SK-N-SH (cell line): ENCODE data around the gene OR6T1. TPM values are rescaled to one million over a fixed set of nuclear protein-coding genes. Genes with fewer than 3 reads are reported as not detected.

Experiments
- CTCF ChIA-PET: fragments of 300-600, 350-600 bp; formaldehyde crosslinking; extraction: SDS; loops from one replicate; lab custom pipeline; 2021; lab: Yijun Ruan, JAX
- POLR2A ChIA-PET: fragments of 350-600 bp; sonication (Branson Sonifier 250); formaldehyde crosslinking; extraction: SDS; loops from one replicate; lab custom pipeline; 2020; ENCODE audit warnings: antibody characterized with exemption, inconsistent platforms; lab: Yijun Ruan, JAX
- DNase-seq: peaks from one replicate; pipeline ENCODE4 v3.0.0; 2012
- H2AFZ ChIP-seq: fragments of 200-600 bp; sonication (generic); 2 replicates; pipeline ENCODE4 v1.8.1; 2016; ENCODE audit warnings: antibody characterized with exemption, mild to moderate bottlenecking, low read depth
- H3F3A ChIP-seq: fragments of 200-600 bp; sonication (generic); replicated peaks from 2 replicates; pipeline ENCODE3; 2016; ENCODE audit warnings: antibody characterized with exemption, mild to moderate bottlenecking; ENCODE audit not compliant: insufficient read depth
- H3K27ac ChIP-seq, 2 experiments: fragments of 200-500 bp in 1 of 2; fragments of 200-600 bp in 1 of 2; sonication (Bioruptor generic) in 1 of 2; sonication (generic), shearing (Covaris generic) in 1 of 2; 2 replicates each; pipeline versions ENCODE4 v1.5.1 to v1.6.1; 2014 to 2016; ENCODE audit warnings: low read depth in 2 of 2, inconsistent platforms in 1 of 2, low read length in 1 of 2, mild to moderate bottlenecking in 1 of 2, mixed read lengths in 1 of 2
- H3K27me3 ChIP-seq: fragments of 200-600 bp; sonication (generic), shearing (Covaris generic); 2 replicates; pipeline ENCODE4 v1.6.1; 2016; ENCODE audit warnings: mixed run types; ENCODE audit not compliant: insufficient read depth
- H3K36me3 ChIP-seq, 2 experiments: fragments of 200-500 bp in 1 of 2; fragments of 200-600 bp in 1 of 2; sonication (Bioruptor generic) in 1 of 2; sonication (generic) in 1 of 2; replicated peaks in 1 of 2; 2 replicates each; pipeline versions ENCODE3 to v1.5.1; 2014 to 2016; ENCODE audit warnings: low read length in 1 of 2, mild to moderate bottlenecking in 1 of 2; ENCODE audit not compliant: insufficient read depth in 2 of 2, control insufficient read depth in 1 of 2
- H3K4me1 ChIP-seq, 2 experiments: fragments of 200-500 bp in 1 of 2; fragments of 200-600 bp in 1 of 2; sonication (Bioruptor generic) in 1 of 2; sonication (generic), shearing (Covaris generic) in 1 of 2; 2 replicates each; pipeline versions ENCODE4 v1.5.1 to v1.6.1; 2014 to 2016; ENCODE audit warnings: low read depth in 1 of 2, low read length in 1 of 2, mixed run types in 1 of 2; ENCODE audit not compliant: insufficient read depth in 2 of 2, control insufficient read depth in 1 of 2
- H3K4me2 ChIP-seq: fragments of 200-600 bp; sonication (generic), shearing (Covaris generic); 2 replicates; pipeline ENCODE4 v1.6.1; 2017; ENCODE audit warnings: mixed run types
- H3K4me3 ChIP-seq, 2 experiments: fragments of 200-500 bp in 1 of 2; fragments of 200-600 bp in 1 of 2; sonication (Bioruptor generic) in 1 of 2; sonication (generic), shearing (Covaris generic) in 1 of 2; 2 replicates each; pipeline versions ENCODE4 v1.5.1 to v1.8.1; 2014 to 2016; ENCODE audit warnings: low read depth in 2 of 2, inconsistent platforms in 1 of 2, low read length in 1 of 2, mild to moderate bottlenecking in 1 of 2, mixed read lengths in 1 of 2, moderate library complexity in 1 of 2
- H3K79me2 ChIP-seq: fragments of 200-600 bp; sonication (generic); 2 replicates; pipeline ENCODE4 v1.8.1; 2017; ENCODE audit warnings: mild to moderate bottlenecking; ENCODE audit not compliant: insufficient read depth
- H3K9ac ChIP-seq: fragments of 200-600 bp; sonication (generic); 2 replicates; pipeline ENCODE4 v1.6.1; 2017; ENCODE audit warnings: mixed run types
- H3K9me2 ChIP-seq: fragments of 200-600 bp; sonication (generic); 2 replicates; pipeline ENCODE4 v1.6.1; 2017; ENCODE audit warnings: mixed run types
- H3K9me3 ChIP-seq: fragments of 200-600 bp; sonication (generic); 2 replicates; pipeline ENCODE4 v1.6.1; 2017; ENCODE audit warnings: mixed run types, mild to moderate bottlenecking, moderate library complexity
- H4K20me1 ChIP-seq: fragments of 200-600 bp; sonication (generic); 2 replicates; pipeline ENCODE4 v1.6.1; 2017; ENCODE audit warnings: mild to moderate bottlenecking, mixed run types; ENCODE audit not compliant: insufficient read depth
- CHD2 ChIP-seq: fragments of 150-350 bp; IDR thresholded peaks from 2 replicates; pipeline ENCODE4 v1.6.1; 2018; ENCODE audit warnings: low read length; ENCODE audit not compliant: partially characterized antibody
- EZH2phosphoT487 ChIP-seq: fragments of 200-600 bp; sonication (generic); IDR thresholded peaks from 2 replicates; pipeline ENCODE4 v1.6.1; 2017; ENCODE audit warnings: low read depth, mixed run types, mild to moderate bottlenecking, antibody characterized with exemption, moderate library complexity, borderline replicate concordance
- FOXJ3 ChIP-seq: sonication (generic); formaldehyde crosslinking; IDR thresholded peaks from 2 replicates; pipeline ENCODE4 v1.5.1; 2020; ENCODE audit warnings: mild to moderate bottlenecking, missing genetic modification reagents
- GABPA ChIP-seq: IDR thresholded peaks from 2 replicates; pipeline ENCODE4 v1.4.0; 2012; ENCODE audit warnings: low read depth, mild to moderate bottlenecking
- JUND ChIP-seq: IDR thresholded peaks from 2 replicates; pipeline ENCODE4 v1.4.0; 2012
- MEF2A ChIP-seq: IDR thresholded peaks from 2 replicates; pipeline ENCODE4 v1.4.0; 2012; ENCODE audit warnings: low read depth, borderline replicate concordance
- NFIC ChIP-seq: IDR thresholded peaks from 2 replicates; pipeline ENCODE4 v1.4.0; 2012; ENCODE audit warnings: borderline replicate concordance
- NRF1 ChIP-seq: IDR thresholded peaks from 2 replicates; pipeline ENCODE4 v1.6.1; 2012; ENCODE audit warnings: low read depth, mild to moderate bottlenecking, low read length
- POLR2AphosphoS5 ChIP-seq: IDR thresholded peaks from 2 replicates; pipeline ENCODE4 v1.6.1; 2012; ENCODE audit warnings: low read depth, low read length
- RFX5 ChIP-seq: IDR thresholded peaks from 2 replicates; pipeline ENCODE4 v1.6.1; 2012; ENCODE audit warnings: mild to moderate bottlenecking, improper control_type of control experiment, low read length
- RXRA ChIP-seq: IDR thresholded peaks from 2 replicates; pipeline ENCODE4 v1.4.0; 2012; ENCODE audit warnings: low read depth, mild to moderate bottlenecking, borderline replicate concordance
- TCF12 ChIP-seq: IDR thresholded peaks from 2 replicates; pipeline ENCODE4 v1.4.0; 2012
- YY1 ChIP-seq: IDR thresholded peaks from 2 replicates; pipeline ENCODE4 v1.4.0; 2012; ENCODE audit warnings: low read depth, mild to moderate bottlenecking
- WGBS: methylation state at CpG from one replicate; pipeline ENCODE4 v1.1.6; 2017; ENCODE audit warnings: low lambda C conversion rate; 5-methylcytosine and 5-hydroxymethylcytosine counted together
- polyA plus RNA-seq, 3 experiments: library from polyadenylated mRNA; depleted of rRNA; stranded (reverse); fragments of >200 nt; gene quantifications; 2 replicates each; pipeline ENCODE4 v1.2.3, GENCODE V29; 2012
- TF ChIP-seq, protein P1 (sequence below): IDR thresholded peaks from 2 replicates; pipeline ENCODE4 v1.4.0; 2012; ENCODE audit warnings: low read depth
- TF ChIP-seq, protein P2 (sequence below): IDR thresholded peaks from 2 replicates; pipeline ENCODE4 v1.4.0; 2012; ENCODE audit warnings: low read depth, borderline replicate concordance
- TF ChIP-seq, protein P3 (sequence below): fragments of 200-600 bp; sonication (generic); IDR thresholded peaks from 2 replicates; pipeline ENCODE4 v1.6.1; 2017; ENCODE audit warnings: antibody characterized with exemption, mild to moderate bottlenecking, moderate library complexity

The OR6T1 gene, protein sequence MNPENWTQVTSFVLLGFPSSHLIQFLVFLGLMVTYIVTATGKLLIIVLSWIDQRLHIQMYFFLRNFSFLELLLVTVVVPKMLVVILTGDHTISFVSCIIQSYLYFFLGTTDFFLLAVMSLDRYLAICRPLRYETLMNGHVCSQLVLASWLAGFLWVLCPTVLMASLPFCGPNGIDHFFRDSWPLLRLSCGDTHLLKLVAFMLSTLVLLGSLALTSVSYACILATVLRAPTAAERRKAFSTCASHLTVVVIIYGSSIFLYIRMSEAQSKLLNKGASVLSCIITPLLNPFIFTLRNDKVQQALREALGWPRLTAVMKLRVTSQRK
- not detected in 2 replicates for polyA plus RNA-seq (2012; rRNA removed)
- polyA plus RNA-seq (2012; cell fraction: cytosol; rRNA removed) = not detected in 2 replicates
- not detected in 2 replicates for polyA plus RNA-seq (2012; cell fraction: nucleus; rRNA removed)

DNA sequence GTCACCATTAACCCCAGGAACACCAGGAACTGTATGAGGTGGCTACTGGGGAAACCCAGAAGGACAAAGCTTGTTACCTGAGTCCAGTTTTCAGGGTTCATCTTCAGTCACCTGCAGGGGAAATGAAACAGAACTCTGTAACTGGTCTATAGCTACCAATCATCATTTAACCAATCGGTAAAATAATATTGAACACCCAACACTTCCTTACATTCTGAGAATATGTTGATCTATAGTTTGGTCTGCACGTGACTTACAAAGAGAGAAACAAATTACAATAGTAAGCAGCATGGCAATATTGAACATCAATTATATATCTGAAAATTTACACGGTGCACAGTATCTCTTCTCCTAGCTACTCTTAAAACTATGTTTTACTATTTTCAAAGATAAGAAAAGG lies at the start of gene OR6T1:
Gene OR6T1 (minus strand): TSS at position 101 of the 400 bp plus-strand sequence. CDS start 0 bp downstream, at position 101.
- no peaks in the 10 kb centered on the region for H3K79me2 ChIP-seq
- WGBS = 33% methylated on average over 3 of the region's 3 CpGs
- H4K20me1 ChIP-seq = no peaks in the 10 kb centered on the region
- H3K4me2 ChIP-seq = no peak within 1 kb of the TSS
- H3K36me3 ChIP-seq = no peaks in the 10 kb centered on the region
- no peaks in the 10 kb centered on the region for H3K9me3 ChIP-seq
- no peak within 1 kb of the TSS for H3K4me3 ChIP-seq
- no peaks in the 10 kb centered on the region for H3F3A ChIP-seq
- TF ChIP-seq TCF12 (no peak), CHD2 (no peak), NRF1 (no peak), RXRA (no peak), FOXJ3 (CRISPR knock-in tag) (no peak), POLR2AphosphoS5 (no peak), EZH2phosphoT487 (no peak), NFIC (no peak)
- TF ChIP-seq, protein P1, sequence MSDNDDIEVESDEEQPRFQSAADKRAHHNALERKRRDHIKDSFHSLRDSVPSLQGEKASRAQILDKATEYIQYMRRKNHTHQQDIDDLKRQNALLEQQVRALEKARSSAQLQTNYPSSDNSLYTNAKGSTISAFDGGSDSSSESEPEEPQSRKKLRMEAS = no peak
- no peak within 1 kb of the TSS for H2AFZ ChIP-seq
- no peak for DNase-seq
- ChIA-PET CTCF (interaction anchor here (1.5 kb wide), 1 partner anchor 13 kb away, joined by 3 read pairs; no protein-coding TSS in a partner anchor), POLR2A (no interaction called here)
- no peaks in the 10 kb centered on the region; the same call in 1 of the 2 replicates for H3K27me3 ChIP-seq
- no peak within 1 kb of the TSS for H3K27ac ChIP-seq
- no peaks in the 10 kb centered on the region for H3K4me1 ChIP-seq
- no peak within 1 kb of the TSS for H3K9ac ChIP-seq
- no peaks in the 10 kb centered on the region for H3K9me2 ChIP-seq

DNA sequence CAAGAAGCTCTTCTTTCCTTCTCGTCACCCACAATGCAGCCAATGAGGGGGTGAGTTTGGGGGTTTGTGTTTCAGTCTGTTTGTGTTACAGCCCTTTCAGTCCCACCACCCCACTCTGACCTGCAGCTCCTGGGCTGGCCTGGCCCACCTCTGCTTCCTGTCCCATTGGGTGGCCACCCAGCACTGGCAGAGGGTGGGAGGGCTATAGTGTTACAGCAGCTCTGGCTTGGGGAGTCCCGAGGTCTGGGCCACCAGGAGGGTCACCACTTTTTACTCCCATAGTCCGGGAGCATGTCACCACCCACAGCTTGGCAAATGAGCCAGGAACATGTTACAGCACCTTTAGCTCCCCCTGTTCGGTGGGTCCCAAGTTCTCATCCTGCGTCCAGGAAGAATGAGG lies 35.7 kb upstream of the OR6T1 start:
- Histone ChIP-seq H3K9me3 (no peaks in the 10 kb centered on the region; the same call in 1 of the 2 replicates), H3F3A (peaks cover 4% of the 10 kb centered on the region), H4K20me1 (no peaks in the 10 kb centered on the region), H3K79me2 (no peaks in the 10 kb centered on the region), H3K4me1 (no peaks in the 10 kb centered on the region), H3K36me3 (no peaks in the 10 kb centered on the region), H3K27ac (no peak overlapping the region), H3K9ac (no peak overlapping the region), H2AFZ (no peak overlapping the region), H3K4me3 (no peak overlapping the region), H3K9me2 (no peaks in the 10 kb centered on the region), H3K4me2 (no peak overlapping the region), H3K27me3 (no peaks in the 10 kb centered on the region; the same call in 1 of the 2 replicates)
- DNase-seq = no peak
- TF ChIP-seq EZH2phosphoT487 = no peak
- TF ChIP-seq RFX5 = no peak
- TF ChIP-seq GABPA = no peak
- TF ChIP-seq MEF2A = no peak
- no peak for TF ChIP-seq JUND
- no peak for TF ChIP-seq TCF12
- no peak for TF ChIP-seq NFIC
- TF ChIP-seq, protein P2, sequence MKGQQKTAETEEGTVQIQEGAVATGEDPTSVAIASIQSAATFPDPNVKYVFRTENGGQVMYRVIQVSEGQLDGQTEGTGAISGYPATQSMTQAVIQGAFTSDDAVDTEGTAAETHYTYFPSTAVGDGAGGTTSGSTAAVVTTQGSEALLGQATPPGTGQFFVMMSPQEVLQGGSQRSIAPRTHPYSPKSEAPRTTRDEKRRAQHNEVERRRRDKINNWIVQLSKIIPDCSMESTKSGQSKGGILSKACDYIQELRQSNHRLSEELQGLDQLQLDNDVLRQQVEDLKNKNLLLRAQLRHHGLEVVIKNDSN = no peak
- TF ChIP-seq, protein P3, sequence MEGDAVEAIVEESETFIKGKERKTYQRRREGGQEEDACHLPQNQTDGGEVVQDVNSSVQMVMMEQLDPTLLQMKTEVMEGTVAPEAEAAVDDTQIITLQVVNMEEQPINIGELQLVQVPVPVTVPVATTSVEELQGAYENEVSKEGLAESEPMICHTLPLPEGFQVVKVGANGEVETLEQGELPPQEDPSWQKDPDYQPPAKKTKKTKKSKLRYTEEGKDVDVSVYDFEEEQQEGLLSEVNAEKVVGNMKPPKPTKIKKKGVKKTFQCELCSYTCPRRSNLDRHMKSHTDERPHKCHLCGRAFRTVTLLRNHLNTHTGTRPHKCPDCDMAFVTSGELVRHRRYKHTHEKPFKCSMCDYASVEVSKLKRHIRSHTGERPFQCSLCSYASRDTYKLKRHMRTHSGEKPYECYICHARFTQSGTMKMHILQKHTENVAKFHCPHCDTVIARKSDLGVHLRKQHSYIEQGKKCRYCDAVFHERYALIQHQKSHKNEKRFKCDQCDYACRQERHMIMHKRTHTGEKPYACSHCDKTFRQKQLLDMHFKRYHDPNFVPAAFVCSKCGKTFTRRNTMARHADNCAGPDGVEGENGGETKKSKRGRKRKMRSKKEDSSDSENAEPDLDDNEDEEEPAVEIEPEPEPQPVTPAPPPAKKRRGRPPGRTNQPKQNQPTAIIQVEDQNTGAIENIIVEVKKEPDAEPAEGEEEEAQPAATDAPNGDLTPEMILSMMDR = no peak
- TF ChIP-seq YY1 = no peak
- whole genome bisulfite sequencing = 0% methylated on average over 2 of the region's 5 CpGs
- ChIA-PET CTCF (no interaction called here), POLR2A (no interaction called here)
